ENCODE data around the gene PHF12. TPM values are rescaled to one million over a fixed set of nuclear protein-coding genes. Genes with fewer than 3 reads are reported as not detected.

PHF12 gene
- total RNA-seq, 1 experiment from 2014 or later = 36.0 TPM

GRCh38 chr17:28929787-28930186, 21.5 kb downstream of the PHF12 start:
- BruUV-seq (replicated peaks) = no TSS peak
- no peak overlapping the region for H3K4me3 ChIP-seq
- ChIA-PET POLR2A (ENCODE audit: unreplicated experiment) (no interaction called here), CTCF (no interaction called here)
- no peaks in the 10 kb centered on the region for H3K9me2 ChIP-seq (ENCODE audit: insufficient read depth)
- intact Hi-C loops (cut with micrococcal nuclease; ENCODE audit: unreplicated experiment) = no loop called here
- H4K20me1 ChIP-seq (ENCODE audit: insufficient read depth) = peaks cover 10% of the 10 kb centered on the region; the same call in 1 of the 2 replicates
- H3K4me2 ChIP-seq = no peak overlapping the region
- no peaks in the 10 kb centered on the region for H3K27me3 ChIP-seq (ENCODE audit: insufficient read depth, low read depth)
- no peak overlapping the region for H2AFZ ChIP-seq
- peaks cover 86% of the 10 kb centered on the region for H3K79me2 ChIP-seq (ENCODE audit: low read depth)
- H3K4me1 ChIP-seq (replicated peaks; ENCODE audit: insufficient read depth) = peaks cover 38% of the 10 kb centered on the region
- no peak overlapping the region for H3K27ac ChIP-seq
- TF ChIP-seq EZH2 (IDR thresholded peaks at IDR 0.05; ENCODE audit: low read depth) (no peak), CTCF (conservative IDR thresholded peaks at IDR 0.05) (no peak)
- DNase-seq = no peak
- peaks cover 25% of the 10 kb centered on the region for H3K36me3 ChIP-seq (ENCODE audit: low read depth)
- H3K9me3 ChIP-seq (ENCODE audit: insufficient read depth, low read depth) = 0 out of 2 replicates have a peak, but pooled peaks cover 4% of the 10 kb centered on the region
- peaks cover 48% of the 10 kb centered on the region for H3F3A ChIP-seq (ENCODE audit: insufficient read depth, low read depth)

DNA sequence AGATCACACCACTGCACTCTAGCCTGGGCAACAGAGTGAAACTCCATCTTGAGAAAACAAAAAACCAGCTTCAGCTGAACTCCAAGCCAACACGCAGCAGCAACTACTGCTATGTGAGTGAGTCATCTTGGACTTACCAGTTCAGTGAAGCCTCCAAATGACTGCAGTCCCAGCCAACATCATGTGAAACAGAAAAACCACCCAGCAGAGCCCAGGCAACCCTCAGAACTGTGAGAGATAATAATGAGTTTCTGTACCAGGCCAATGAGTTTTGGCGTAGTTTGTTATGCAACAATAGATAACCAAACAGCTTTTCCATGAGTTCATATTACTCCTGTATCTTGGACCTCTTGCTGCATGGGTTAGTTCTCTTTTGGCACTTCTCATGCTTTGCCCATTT, 23.3 kb downstream of the PHF12 start:
- no peak overlapping the region for H3K4me3 ChIP-seq
- peaks cover 50% of the 10 kb centered on the region for H3K4me1 ChIP-seq (replicated peaks; ENCODE audit: insufficient read depth)
- H4K20me1 ChIP-seq (ENCODE audit: insufficient read depth) = peaks cover 4% of the 10 kb centered on the region; the same call in 1 of the 2 replicates
- H3F3A ChIP-seq (ENCODE audit: insufficient read depth, low read depth) = peaks cover 58% of the 10 kb centered on the region
- intact Hi-C loops (cut with micrococcal nuclease; ENCODE audit: unreplicated experiment) = no loop called here
- H3K36me3 ChIP-seq (ENCODE audit: low read depth) = peaks cover 39% of the 10 kb centered on the region
- H3K79me2 ChIP-seq (ENCODE audit: low read depth) = peaks cover 85% of the 10 kb centered on the region
- TF ChIP-seq CTCF (conservative IDR thresholded peaks at IDR 0.05) (no peak), EZH2 (IDR thresholded peaks at IDR 0.05; ENCODE audit: low read depth) (no peak)
- H3K27ac ChIP-seq = peak overlapping the region; percentile 78
- H2AFZ ChIP-seq = no peak overlapping the region
- H3K9me3 ChIP-seq (ENCODE audit: insufficient read depth, low read depth) = 0 out of 2 replicates have a peak, but pooled peaks cover 4% of the 10 kb centered on the region
- ChIA-PET CTCF (interaction anchor here (0.6 kb wide), 1 partner anchor 145 kb away, joined by 3 read pairs; no protein-coding TSS in a partner anchor), POLR2A (ENCODE audit: unreplicated experiment) (no interaction called here)
- H3K27me3 ChIP-seq (ENCODE audit: insufficient read depth, low read depth) = no peaks in the 10 kb centered on the region
- H3K4me2 ChIP-seq = no peak overlapping the region
- H3K9me2 ChIP-seq (ENCODE audit: insufficient read depth) = no peaks in the 10 kb centered on the region
- no peak for DNase-seq
- no TSS peak for BruUV-seq (replicated peaks)

- peaks cover 50% of the 10 kb centered on the region for H3K4me1 ChIP-seq (replicated peaks; ENCODE audit: insufficient read depth)
- peaks cover 58% of the 10 kb centered on the region for H3F3A ChIP-seq (ENCODE audit: insufficient read depth, low read depth)
- DNase-seq = no peak
- peaks cover 48% of the 10 kb centered on the region for H3K36me3 ChIP-seq (ENCODE audit: low read depth)
- intact Hi-C loops (cut with micrococcal nuclease; ENCODE audit: unreplicated experiment) = no loop called here
- 0 out of 2 replicates have a peak, but pooled peaks cover 4% of the 10 kb centered on the region for H3K9me3 ChIP-seq (ENCODE audit: insufficient read depth, low read depth)
- no peaks in the 10 kb centered on the region for H3K9me2 ChIP-seq (ENCODE audit: insufficient read depth)
- BruUV-seq (replicated peaks) = no TSS peak
- ChIA-PET CTCF (no interaction called here), POLR2A (ENCODE audit: unreplicated experiment) (no interaction called here)
- no peak for TF ChIP-seq CTCF (conservative IDR thresholded peaks at IDR 0.05)
- TF ChIP-seq EZH2 (IDR thresholded peaks at IDR 0.05; ENCODE audit: low read depth) = no peak
- peak overlapping the region; percentile 65 for H3K4me2 ChIP-seq
- H4K20me1 ChIP-seq (ENCODE audit: insufficient read depth) = peaks cover 5% of the 10 kb centered on the region
- H3K27ac ChIP-seq = peak overlapping the region; percentile 78
- H3K4me3 ChIP-seq = no peak overlapping the region
- peaks cover 85% of the 10 kb centered on the region for H3K79me2 ChIP-seq (ENCODE audit: low read depth)
- no peaks in the 10 kb centered on the region for H3K27me3 ChIP-seq (ENCODE audit: insufficient read depth, low read depth)
- no peak overlapping the region for H2AFZ ChIP-seq
Measured at GRCh38 chr17:28926786-28927185, 24.5 kb downstream of the PHF12 start.
